ENCODE data around the gene TRO. TPM values are rescaled to one million over a fixed set of nuclear protein-coding genes. Genes with fewer than 3 reads are reported as not detected.

TRO gene
- total and polyA plus RNA-seq, 2 donors (not counting 3 experiments of a cell fraction or from before 2014, with no cell fraction given): 21.9 to 34.7 TPM

- FAIRE-seq (peak; percentile 76), DNase-seq (ENCODE audit: low read depth, low spot score) (peak; percentile 59)
- Histone ChIP-seq H3K9ac (replicated peaks; ENCODE audit: extremely low read depth, insufficient read depth, low read length) (no peak overlapping the region), H3K79me2 (ENCODE audit: control insufficient read depth, insufficient read depth, low read length) (no peaks in the 10 kb centered on the region), H3K36me3 (ENCODE audit: control insufficient read depth in 2 of 2, extremely low read depth in 1 of 2, insufficient read depth in 2 of 2, low read length in 2 of 2) (no peaks in the 10 kb centered on the region), H4K20me1 (replicated peaks; ENCODE audit: control insufficient read depth, extremely low read depth, insufficient read depth, low read length) (no peaks in the 10 kb centered on the region), H2AFZ (ENCODE audit: low read depth, low read length) (peak overlapping the region; percentile 96), H3K9me3 (replicated peaks; ENCODE audit: control insufficient read depth, insufficient read depth, low read length) (no peaks in the 10 kb centered on the region), H3K9me1 (replicated peaks; ENCODE audit: control insufficient read depth, extremely low read depth, insufficient read depth, low read length) (no peaks in the 10 kb centered on the region), H3K4me2 (ENCODE audit: insufficient read depth, low read length) (peak overlapping the region; percentile 76), H3K27me3 (ENCODE audit: control insufficient read depth in 2 of 2, insufficient read depth in 2 of 2, low read length in 2 of 2) (no peaks in the 10 kb centered on the region), H3K27ac (ENCODE audit: insufficient read depth, low read depth, low read length) (no peak overlapping the region), H3K4me3 (replicated peaks in 1 of 3; ENCODE audit: insufficient read depth in 1 of 3, low read depth in 1 of 3, low read length in 3 of 3) (peak overlapping the region; percentile 50 to 62 (median 55)), H3K4me1 (ENCODE audit: control insufficient read depth, extremely low read depth, insufficient read depth, low read length) (peaks cover 3% of the 10 kb centered on the region)
- POLR2A ChIA-PET: interaction anchor here (0.7 kb wide), 1 partner anchor 19 kb away, joined by 5 read pairs; no protein-coding TSS in a partner anchor
- BruUV-seq (replicated peaks): no TSS peak
- CTCF ChIA-PET: no interaction called here
- intact Hi-C loops (cut with micrococcal nuclease): loop anchor here (5.0 kb wide), 1 partner anchor 114 kb away; the partner anchor contains the start of gene MAGED2
- dilution Hi-C loops (cut with MboI; ENCODE audit: extremely low pct_ligation_motif_present, low sequenced_read_pairs): no loop called here
- TF ChIP-seq POLR2AphosphoS5 (IDR thresholded peaks at IDR 0.05; ENCODE audit: insufficient read depth, low read depth, low read length) (no peak), CTCF (IDR thresholded peaks at IDR 0.05; ENCODE audit: extremely low read depth in 1 of 2, insufficient read depth in 1 of 2, low read depth in 1 of 2, low read length in 2 of 2) (no peak)
Measured at GRCh38 chrX:54921427-54922021, 900 bp downstream of the TRO start.

DNA sequence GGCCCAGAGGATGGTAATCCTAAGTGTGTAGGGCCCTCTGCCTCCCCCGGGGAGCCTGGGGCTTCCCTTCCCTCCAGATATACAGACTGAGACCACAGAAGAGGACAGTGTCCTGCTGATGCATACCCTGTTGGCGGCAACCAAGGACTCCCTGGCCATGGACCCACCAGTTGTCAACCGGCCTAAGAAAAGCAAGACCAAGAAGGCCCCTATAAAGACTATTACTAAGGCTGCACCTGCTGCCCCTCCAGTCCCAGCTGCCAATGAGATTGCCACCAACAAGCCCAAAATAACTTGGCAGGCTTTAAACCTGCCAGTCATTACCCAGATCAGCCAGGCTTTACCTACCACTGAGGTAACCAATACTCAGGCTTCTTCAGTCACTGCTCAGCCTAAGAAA, 1.9 kb downstream of the TRO start:
- Histone ChIP-seq H3K4me2 (ENCODE audit: insufficient read depth, low read length) (no peak overlapping the region), H3K9me1 (replicated peaks; ENCODE audit: control insufficient read depth, extremely low read depth, insufficient read depth, low read length) (no peaks in the 10 kb centered on the region), H4K20me1 (replicated peaks; ENCODE audit: control insufficient read depth, extremely low read depth, insufficient read depth, low read length) (no peaks in the 10 kb centered on the region), H3K27ac (ENCODE audit: insufficient read depth, low read depth, low read length) (no peak overlapping the region), H3K4me1 (ENCODE audit: control insufficient read depth, extremely low read depth, insufficient read depth, low read length) (peaks cover 3% of the 10 kb centered on the region), H3K9ac (replicated peaks; ENCODE audit: extremely low read depth, insufficient read depth, low read length) (no peak overlapping the region), H2AFZ (ENCODE audit: low read depth, low read length) (no peak overlapping the region), H3K4me3 (replicated peaks in 1 of 3; ENCODE audit: insufficient read depth in 1 of 3, low read depth in 1 of 3, low read length in 3 of 3) (no peak overlapping the region), H3K27me3 (ENCODE audit: control insufficient read depth in 2 of 2, insufficient read depth in 2 of 2, low read length in 2 of 2) (no peaks in the 10 kb centered on the region), H3K36me3 (ENCODE audit: control insufficient read depth in 2 of 2, extremely low read depth in 1 of 2, insufficient read depth in 2 of 2, low read length in 2 of 2) (peaks cover 0 to 2% of the 10 kb centered on the region in 2 experiments), H3K79me2 (ENCODE audit: control insufficient read depth, insufficient read depth, low read length) (no peaks in the 10 kb centered on the region), H3K9me3 (replicated peaks; ENCODE audit: control insufficient read depth, insufficient read depth, low read length) (no peaks in the 10 kb centered on the region)
- ChIA-PET CTCF (no interaction called here), POLR2A (no interaction called here)
- no peak for DNase-seq (ENCODE audit: low read depth, low spot score)
- intact Hi-C loops (cut with micrococcal nuclease) (loop anchor here (5.0 kb wide), 1 partner anchor 115 kb away; the partner anchor contains the start of gene MAGED2), dilution Hi-C loops (cut with MboI; ENCODE audit: extremely low pct_ligation_motif_present, low sequenced_read_pairs) (no loop called here)
- TF ChIP-seq POLR2AphosphoS5 (IDR thresholded peaks at IDR 0.05; ENCODE audit: insufficient read depth, low read depth, low read length) (no peak), POLR2A (IDR thresholded peaks at IDR 0.05; ENCODE audit: low read depth, low read length) (no peak), JUN (IDR thresholded peaks at IDR 0.05; ENCODE audit: borderline replicate concordance, insufficient read depth, insufficient read length, low read depth) (no peak), EZH2 (IDR thresholded peaks at IDR 0.05; ENCODE audit: borderline replicate concordance, low read depth, low read length, severe bottlenecking) (no peak), GATA2 (IDR thresholded peaks at IDR 0.05; ENCODE audit: insufficient read depth, insufficient read length, low read depth, low read length) (no peak), MYC (IDR thresholded peaks at IDR 0.05; ENCODE audit: low read depth, low read length) (no peak), FOS (IDR thresholded peaks at IDR 0.05; ENCODE audit: borderline replicate concordance, insufficient read depth, low read length) (no peak), CTCF (IDR thresholded peaks at IDR 0.05; ENCODE audit: extremely low read depth in 1 of 2, insufficient read depth in 1 of 2, low read depth in 1 of 2, low read length in 2 of 2) (no peak)
- TF ChIP-seq, protein P1, sequence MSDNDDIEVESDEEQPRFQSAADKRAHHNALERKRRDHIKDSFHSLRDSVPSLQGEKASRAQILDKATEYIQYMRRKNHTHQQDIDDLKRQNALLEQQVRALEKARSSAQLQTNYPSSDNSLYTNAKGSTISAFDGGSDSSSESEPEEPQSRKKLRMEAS (IDR thresholded peaks at IDR 0.05; ENCODE audit: insufficient read depth, insufficient read length): no peak
- no peak for FAIRE-seq
- BruUV-seq (replicated peaks): no TSS peak
